GM23248 (cell line): Measurements from ENCODE around the gene ADAMTSL3. TPM values are rescaled to one million over a fixed set of nuclear protein-coding genes. Genes with fewer than 3 reads are reported as not detected.
A peak's percentile ranks its signal among the peaks of the same experiment; 100 is the strongest.

Experiments used
- DNase-seq: peaks from one replicate; pipeline ENCODE4 v3.0.0-alpha.2; 2015
- H2AFZ ChIP-seq: fragments of 200-600 bp; sonication (generic); 2 replicates; pipeline ENCODE4 v1.6.1; 2016; ENCODE audit warnings: antibody characterized with exemption
- H3F3A ChIP-seq: fragments of 200-600 bp; sonication (generic); 2 replicates; pipeline ENCODE4 v1.6.1; 2016; ENCODE audit warnings: mild to moderate bottlenecking, antibody characterized with exemption, mixed run types; ENCODE audit not compliant: insufficient read depth
- H3K27ac ChIP-seq: fragments of 200-600 bp; sonication (generic); 2 replicates; pipeline ENCODE4 v1.5.1; 2016; ENCODE audit warnings: mild to moderate bottlenecking
- H3K27me3 ChIP-seq: fragments of 200-600 bp; sonication (generic); replicated peaks from 2 replicates; pipeline ENCODE4 v1.6.1; 2016; ENCODE audit warnings: mild to moderate bottlenecking; ENCODE audit not compliant: insufficient read depth
- H3K36me3 ChIP-seq: fragments of 200-600 bp; sonication (generic); 2 replicates; pipeline ENCODE4 v1.6.1; 2016; ENCODE audit warnings: low read depth, mild to moderate bottlenecking
- H3K4me1 ChIP-seq: fragments of 200-600 bp; sonication (generic); 2 replicates; pipeline ENCODE4 v1.6.1; 2016; ENCODE audit warnings: mild to moderate bottlenecking; ENCODE audit not compliant: insufficient read depth
- H3K4me2 ChIP-seq: fragments of 200-600 bp; sonication (generic); one replicate; pipeline ENCODE4 v1.6.1; 2016; ENCODE audit warnings: mild to moderate bottlenecking; ENCODE audit not compliant: unreplicated experiment
- H3K4me3 ChIP-seq: fragments of 200-600 bp; sonication (generic); 2 replicates; pipeline ENCODE4 v1.5.1; 2016; ENCODE audit warnings: mild to moderate bottlenecking
- H3K79me2 ChIP-seq: fragments of 200-600 bp; sonication (generic); 2 replicates; pipeline ENCODE4 v1.6.1; 2016; ENCODE audit warnings: mild to moderate bottlenecking; ENCODE audit not compliant: insufficient read depth
- H3K9ac ChIP-seq: fragments of 200-600 bp; sonication (generic); 2 replicates; pipeline ENCODE4 v1.6.1; 2016; ENCODE audit warnings: mild to moderate bottlenecking
- H3K9me2 ChIP-seq: fragments of 200-600 bp; sonication (generic); 2 replicates; pipeline ENCODE4 v1.6.1; 2016; ENCODE audit warnings: mixed run types, mild to moderate bottlenecking, moderate library complexity; ENCODE audit not compliant: insufficient read depth
- H3K9me3 ChIP-seq: fragments of 200-600 bp; sonication (generic); one replicate; pipeline ENCODE4 v1.6.1; 2017; ENCODE audit warnings: low read depth
- H4K20me1 ChIP-seq: fragments of 200-600 bp; sonication (generic); 2 replicates; pipeline ENCODE4 v1.6.0; 2016; ENCODE audit not compliant: insufficient read depth
- EZH2 ChIP-seq: fragments of 200-600 bp; sonication (generic); IDR thresholded peaks from 2 replicates; pipeline ENCODE4 v1.6.1; 2018; ENCODE audit warnings: antibody characterized with exemption, mild to moderate bottlenecking; ENCODE audit not compliant: insufficient read depth, poor library complexity, severe bottlenecking
- EZH2phosphoT487 ChIP-seq: fragments of 200-600 bp; sonication (generic); IDR thresholded peaks from 2 replicates; pipeline ENCODE4 v1.6.1; 2018; ENCODE audit warnings: antibody characterized with exemption, moderate library complexity, mild to moderate bottlenecking, low read depth; ENCODE audit not compliant: insufficient read depth
- WGBS, 2 experiments: methylation state at CpG; one replicate each; pipeline ENCODE4 v1.1.6; 2015 to 2017; ENCODE audit warnings: low lambda C conversion rate in 2 of 2, low coverage in 1 of 2; ENCODE audit errors: missing lambda C conversion rate in 2 of 2; 5-methylcytosine and 5-hydroxymethylcytosine counted together
- in situ Hi-C: fragments of 300-500 bp; cut with MboI; formaldehyde crosslinking; loops from 2 replicates; pipeline ENCODE4 v1.15.0; 2020
- polyA plus RNA-seq: library from polyadenylated mRNA; unstranded; fragments of >200 nt; fragmentation: Nextera tagmentation; extraction: Ambion mirVana; gene quantifications from 2 replicates; pipeline ENCODE4 v1.2.1, GENCODE V29; 2016
- total RNA-seq: library from RNA; depleted of rRNA; stranded (reverse); fragments of >200 nt; shearing (Covaris generic); gene quantifications from 2 replicates; pipeline ENCODE4 v1.2.3, GENCODE V29; 2014

ADAMTSL3 gene
- total and polyA plus RNA-seq, 2 experiments from 2014 or later = not detected

GRCh38 chr15:83999396-84000135 lies 345.6 kb downstream of the ADAMTSL3 start:
- no peaks in the 10 kb centered on the region for H3K9me3 ChIP-seq
- no peak overlapping the region for H3K9ac ChIP-seq
- no peak overlapping the region for H2AFZ ChIP-seq
- TF ChIP-seq EZH2phosphoT487 (no peak), EZH2 (no peak)
- no peaks in the 10 kb centered on the region for H3K4me1 ChIP-seq
- in situ Hi-C loops = no loop called here
- peak; percentile 2 for DNase-seq
- no peaks in the 10 kb centered on the region for H4K20me1 ChIP-seq
- no peaks in the 10 kb centered on the region for H3K79me2 ChIP-seq
- no peak overlapping the region for H3K27ac ChIP-seq
- no peaks in the 10 kb centered on the region for H3K36me3 ChIP-seq
- H3K4me2 ChIP-seq = no peak overlapping the region
- no peaks in the 10 kb centered on the region for H3K27me3 ChIP-seq
- H3K4me3 ChIP-seq = no peak overlapping the region
- no peaks in the 10 kb centered on the region for H3K9me2 ChIP-seq
- 54 to 55% methylated on average over 6 of the region's 6 CpGs for WGBS, 2 experiments
- no peaks in the 10 kb centered on the region for H3F3A ChIP-seq

GRCh38 chr15:84001037-84001436 lies 347.1 kb downstream of the ADAMTSL3 start:
- H3K4me1 ChIP-seq = no peaks in the 10 kb centered on the region
- no peaks in the 10 kb centered on the region for H3K27me3 ChIP-seq
- no peak overlapping the region for H3K9ac ChIP-seq
- H3K9me3 ChIP-seq = no peaks in the 10 kb centered on the region
- DNase-seq = no peak
- H3F3A ChIP-seq = no peaks in the 10 kb centered on the region
- in situ Hi-C loops = no loop called here
- no peaks in the 10 kb centered on the region for H3K36me3 ChIP-seq
- no peak overlapping the region for H2AFZ ChIP-seq
- 20 to 30% methylated on average over 5 of the region's 5 CpGs for WGBS, 2 experiments
- no peak overlapping the region for H3K4me3 ChIP-seq
- no peaks in the 10 kb centered on the region for H3K9me2 ChIP-seq
- H4K20me1 ChIP-seq = no peaks in the 10 kb centered on the region
- no peaks in the 10 kb centered on the region for H3K79me2 ChIP-seq
- no peak overlapping the region for H3K27ac ChIP-seq
- TF ChIP-seq EZH2phosphoT487 (no peak), EZH2 (no peak)
- no peak overlapping the region for H3K4me2 ChIP-seq

GRCh38 chr15:84001655-84002054 lies 347.7 kb downstream of the ADAMTSL3 start:
- Histone ChIP-seq H3K79me2 (no peaks in the 10 kb centered on the region), H3K4me3 (no peak overlapping the region), H2AFZ (no peak overlapping the region), H3K9me2 (no peaks in the 10 kb centered on the region), H3K4me2 (no peak overlapping the region), H3F3A (no peaks in the 10 kb centered on the region), H3K36me3 (no peaks in the 10 kb centered on the region), H3K9me3 (no peaks in the 10 kb centered on the region), H3K9ac (no peak overlapping the region), H4K20me1 (no peaks in the 10 kb centered on the region), H3K27ac (no peak overlapping the region), H3K27me3 (no peaks in the 10 kb centered on the region), H3K4me1 (no peaks in the 10 kb centered on the region)
- no peak for DNase-seq
- TF ChIP-seq EZH2 = no peak
- TF ChIP-seq EZH2phosphoT487 = no peak
- in situ Hi-C loops = no loop called here

- H3K4me1 ChIP-seq = no peaks in the 10 kb centered on the region
- H3K36me3 ChIP-seq = no peaks in the 10 kb centered on the region
- H3K9me3 ChIP-seq = no peaks in the 10 kb centered on the region
- H3K27ac ChIP-seq = no peak overlapping the region
- no peaks in the 10 kb centered on the region for H3K9me2 ChIP-seq
- WGBS, 2 experiments = 33 to 35% methylated on average over 6 of the region's 6 CpGs
- H3K4me2 ChIP-seq = no peak overlapping the region
- TF ChIP-seq EZH2 = no peak
- TF ChIP-seq EZH2phosphoT487 = no peak
- DNase-seq = no peak
- no peaks in the 10 kb centered on the region for H4K20me1 ChIP-seq
- H3K79me2 ChIP-seq = no peaks in the 10 kb centered on the region
- in situ Hi-C loops = no loop called here
- H2AFZ ChIP-seq = no peak overlapping the region
- no peaks in the 10 kb centered on the region for H3F3A ChIP-seq
- H3K9ac ChIP-seq = no peak overlapping the region
- H3K27me3 ChIP-seq = no peaks in the 10 kb centered on the region
- H3K4me3 ChIP-seq = no peak overlapping the region
Observed at GRCh38 chr15:84003791-84004503, 350.0 kb downstream of the ADAMTSL3 start.
